Endothelial cell of umbilical vein (primary cell): ENCODE results near the gene HDAC4. TPM values are rescaled to one million over a fixed set of nuclear protein-coding genes. Genes with fewer than 3 reads are reported as not detected.
A peak's percentile ranks its signal among the peaks of the same experiment; 100 is the strongest.

Experiments used
- BruUV-seq: library from RNA; stranded (reverse); fragments of 400-500 nt; replicated peaks from 2 replicates; lab custom pipeline; 2021; lab: Mats Ljungman, UMichigan
- CTCF ChIA-PET: fragments of 300-600, 350-600 bp; sonication (Branson Sonifier 250); formaldehyde crosslinking; loops from one replicate; lab custom pipeline; 2021; ENCODE audit warnings: antibody characterized with exemption, inconsistent platforms; lab: Charles Lee
- POLR2A ChIA-PET: fragments of 300-600, 350-600 bp; sonication (Branson Sonifier 250); formaldehyde crosslinking; loops from one replicate; lab custom pipeline; 2021; ENCODE audit warnings: antibody characterized with exemption, inconsistent platforms; lab: Charles Lee
- DNase-seq: peaks from one replicate; pipeline ENCODE4 v3.0.0-alpha.2; 2011; ENCODE audit warnings: low read depth, low spot score
- FAIRE-seq: peaks from 2 replicates; lab custom pipeline; 2011; peaks lifted over from hg19 to GRCh38; lab: Jason Lieb, UNC
- H2AFZ ChIP-seq: 2 replicates; pipeline ENCODE4 v1.6.0; 2012; ENCODE audit warnings: low read depth, low read length, control low read depth, inconsistent platforms
- H3K27ac ChIP-seq: 2 replicates; pipeline ENCODE4 v1.5.1; 2011; ENCODE audit warnings: low read depth, mild to moderate bottlenecking, control low read depth, low read length, moderate library complexity; ENCODE audit not compliant: insufficient read depth
- H3K27me3 ChIP-seq, 2 experiments: 2 replicates each; pipeline versions ENCODE4 v1.6.0 to v1.6.1; 2011; ENCODE audit warnings: low read length in 2 of 2, mixed read lengths in 1 of 2; ENCODE audit not compliant: control insufficient read depth in 2 of 2, insufficient read depth in 2 of 2
- H3K36me3 ChIP-seq, 2 experiments: 2 replicates in 1 of 2; 3 replicates in 1 of 2; pipeline ENCODE4 v1.5.1; 2011; ENCODE audit warnings: low read length in 2 of 2, mild to moderate bottlenecking in 1 of 2, moderate library complexity in 1 of 2; ENCODE audit not compliant: control insufficient read depth in 2 of 2, insufficient read depth in 2 of 2; ENCODE audit errors: extremely low read depth in 1 of 2
- H3K4me1 ChIP-seq: 3 replicates; pipeline ENCODE4 v1.5.1; 2011; ENCODE audit warnings: mild to moderate bottlenecking, low read length; ENCODE audit not compliant: control insufficient read depth, insufficient read depth; ENCODE audit errors: extremely low read depth
- H3K4me2 ChIP-seq: 2 replicates; pipeline ENCODE4 v1.6.1; 2011; ENCODE audit warnings: low read length, control low read depth, mixed read lengths; ENCODE audit not compliant: insufficient read depth
- H3K4me3 ChIP-seq, 3 experiments: fragments of 200-600 bp in 1 of 3; sonication (generic), shearing (Covaris generic) in 1 of 3; replicated peaks in 1 of 3; 2 replicates each; pipeline ENCODE4 v1.5.1; 2011 to 2016; ENCODE audit warnings: control low read depth in 3 of 3, low read length in 3 of 3, mild to moderate bottlenecking in 2 of 3, inconsistent platforms in 1 of 3, low read depth in 1 of 3, moderate library complexity in 1 of 3; ENCODE audit not compliant: insufficient read depth in 1 of 3
- H3K79me2 ChIP-seq: 2 replicates; pipeline ENCODE4 v1.6.0; 2012; ENCODE audit warnings: low read length, inconsistent platforms; ENCODE audit not compliant: control insufficient read depth, insufficient read depth
- H3K9ac ChIP-seq: replicated peaks from 2 replicates; pipeline ENCODE3; 2011; ENCODE audit warnings: low read length, control low read depth; ENCODE audit not compliant: insufficient read depth; ENCODE audit errors: extremely low read depth
- H3K9me1 ChIP-seq: replicated peaks from 3 replicates; pipeline ENCODE4 v1.6.0; 2011; ENCODE audit warnings: mild to moderate bottlenecking, low read length; ENCODE audit not compliant: control insufficient read depth, insufficient read depth; ENCODE audit errors: extremely low read depth
- H3K9me3 ChIP-seq: replicated peaks from 2 replicates; pipeline ENCODE4 v1.5.1; 2012; ENCODE audit warnings: low read length, inconsistent platforms; ENCODE audit not compliant: control insufficient read depth, insufficient read depth
- H4K20me1 ChIP-seq: replicated peaks from 2 replicates; pipeline ENCODE3; 2011; ENCODE audit warnings: mild to moderate bottlenecking, low read length; ENCODE audit not compliant: control insufficient read depth, insufficient read depth; ENCODE audit errors: extremely low read depth
- EZH2 ChIP-seq: IDR thresholded peaks from 2 replicates; pipeline ENCODE4 v1.6.1; 2012; ENCODE audit warnings: borderline replicate concordance, low read depth, mild to moderate bottlenecking, moderate library complexity, low read length, inconsistent platforms; ENCODE audit not compliant: severe bottlenecking
- FOS ChIP-seq: IDR thresholded peaks from 2 replicates; pipeline ENCODE4 v1.6.1; 2011; ENCODE audit warnings: mild to moderate bottlenecking, low read length, moderate library complexity, borderline replicate concordance; ENCODE audit not compliant: insufficient read depth
- GATA2 ChIP-seq: IDR thresholded peaks from 2 replicates; pipeline ENCODE4 v1.7.0; 2011; ENCODE audit warnings: low read depth, mild to moderate bottlenecking, moderate library complexity, mixed read lengths, low read length; ENCODE audit not compliant: insufficient read length, insufficient read depth
- JUN ChIP-seq: IDR thresholded peaks from 2 replicates; pipeline ENCODE4 v1.6.1; 2011; ENCODE audit warnings: borderline replicate concordance, low read depth; ENCODE audit not compliant: insufficient read length, insufficient read depth
- POLR2A ChIP-seq: IDR thresholded peaks from 2 replicates; pipeline ENCODE4 v1.6.1; 2012; ENCODE audit warnings: low read depth, mild to moderate bottlenecking, control low read depth, low read length
- dilution Hi-C: fragments of 300-500 bp; cut with MboI; formaldehyde crosslinking; loops from one replicate; pipeline ENCODE4 v1.15.0; 2019; ENCODE audit warnings: low sequenced_read_pairs; ENCODE audit not compliant: extremely low pct_ligation_motif_present
- intact Hi-C: fragments of 100-400 bp; cut with micrococcal nuclease; formaldehyde crosslinking; loops from one replicate; pipeline ENCODE4 v1.10.0; 2022
- polyA plus RNA-seq, 4 experiments: library from polyadenylated mRNA; depleted of rRNA in 3 of 4; stranded (reverse) in 3 of 4; unstranded in 1 of 4; fragments of >200 nt; gene quantifications; 2 replicates each; pipeline versions ENCODE4 v1.2.1 to v1.2.3, GENCODE V29; 2011 to 2012; ENCODE audit warnings: missing spikeins in 1 of 4
- total RNA-seq: library from RNA; stranded (reverse); gene quantifications from 2 replicates; pipeline ENCODE4 v1.2.3, GENCODE V29; 2021
- TF ChIP-seq, protein P1 (sequence below), 2 donors: IDR thresholded peaks; 1 replicate in 1 of 2; 2 replicates in 1 of 2; pipeline ENCODE4 v1.5.1; 2011; ENCODE audit warnings: low read length in 2 of 2, mild to moderate bottlenecking in 2 of 2, moderate library complexity in 2 of 2, control low read depth in 1 of 2, inconsistent platforms in 1 of 2, low read depth in 1 of 2; ENCODE audit not compliant: insufficient read depth in 1 of 2; ENCODE audit errors: extremely low read depth in 1 of 2
- TF ChIP-seq, protein P2 (sequence below): IDR thresholded peaks from 2 replicates; pipeline ENCODE4 v1.6.1; 2011; ENCODE audit not compliant: insufficient read depth, insufficient read length

HDAC4 gene
- total and polyA plus RNA-seq, 2 donors (not counting 3 experiments of a cell fraction or from before 2014, with no cell fraction given) = 13.4 to 33.0 TPM

DNA sequence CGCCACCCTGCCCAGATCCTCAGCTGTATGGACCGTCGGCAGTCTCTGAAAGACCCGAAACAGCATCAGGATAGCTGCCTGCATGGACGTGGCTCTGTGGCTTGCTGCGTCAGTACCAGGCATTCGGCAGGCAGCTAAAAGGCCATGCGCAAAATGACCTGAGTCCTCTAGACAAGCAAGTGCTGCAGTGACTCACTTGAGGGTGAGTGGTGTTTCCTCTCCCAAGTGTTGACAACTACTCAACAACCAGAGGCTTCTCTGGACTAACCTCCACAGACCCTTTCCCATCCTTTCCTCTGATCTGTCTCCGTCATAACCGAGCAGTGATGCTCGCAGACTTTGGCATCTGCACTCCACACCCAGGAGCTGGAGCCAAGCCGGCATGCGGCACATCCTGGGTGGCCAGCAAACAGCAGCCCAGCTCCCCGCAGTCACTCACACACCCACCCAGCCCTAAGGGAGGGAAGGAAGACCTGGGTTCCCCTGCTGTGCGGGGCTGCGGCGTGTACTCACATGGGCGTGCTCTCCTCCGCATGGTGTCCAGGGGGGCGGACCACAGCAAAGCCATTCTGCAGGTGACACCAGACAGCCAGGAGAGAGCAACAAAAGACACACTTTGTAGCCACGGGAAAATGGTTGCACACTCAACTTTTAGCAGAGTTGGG lies 313.6 kb downstream of the HDAC4 start:
- intact Hi-C loops (no loop called here), dilution Hi-C loops (no loop called here)
- ChIA-PET CTCF (no interaction called here), POLR2A (no interaction called here)
- FAIRE-seq (no peak), DNase-seq (no peak)
- Histone ChIP-seq H3K4me1 (no peaks in the 10 kb centered on the region), H3K4me3 (no peak overlapping the region), H3K9me3 (no peaks in the 10 kb centered on the region), H4K20me1 (no peaks in the 10 kb centered on the region), H3K79me2 (no peaks in the 10 kb centered on the region), H2AFZ (no peak overlapping the region), H3K9me1 (no peaks in the 10 kb centered on the region), H3K9ac (no peak overlapping the region), H3K27me3 (no peaks in the 10 kb centered on the region), H3K36me3 (no peaks in the 10 kb centered on the region), H3K4me2 (no peak overlapping the region), H3K27ac (no peak overlapping the region)
- TF ChIP-seq, protein P1, sequence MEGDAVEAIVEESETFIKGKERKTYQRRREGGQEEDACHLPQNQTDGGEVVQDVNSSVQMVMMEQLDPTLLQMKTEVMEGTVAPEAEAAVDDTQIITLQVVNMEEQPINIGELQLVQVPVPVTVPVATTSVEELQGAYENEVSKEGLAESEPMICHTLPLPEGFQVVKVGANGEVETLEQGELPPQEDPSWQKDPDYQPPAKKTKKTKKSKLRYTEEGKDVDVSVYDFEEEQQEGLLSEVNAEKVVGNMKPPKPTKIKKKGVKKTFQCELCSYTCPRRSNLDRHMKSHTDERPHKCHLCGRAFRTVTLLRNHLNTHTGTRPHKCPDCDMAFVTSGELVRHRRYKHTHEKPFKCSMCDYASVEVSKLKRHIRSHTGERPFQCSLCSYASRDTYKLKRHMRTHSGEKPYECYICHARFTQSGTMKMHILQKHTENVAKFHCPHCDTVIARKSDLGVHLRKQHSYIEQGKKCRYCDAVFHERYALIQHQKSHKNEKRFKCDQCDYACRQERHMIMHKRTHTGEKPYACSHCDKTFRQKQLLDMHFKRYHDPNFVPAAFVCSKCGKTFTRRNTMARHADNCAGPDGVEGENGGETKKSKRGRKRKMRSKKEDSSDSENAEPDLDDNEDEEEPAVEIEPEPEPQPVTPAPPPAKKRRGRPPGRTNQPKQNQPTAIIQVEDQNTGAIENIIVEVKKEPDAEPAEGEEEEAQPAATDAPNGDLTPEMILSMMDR (IDR thresholded peaks at IDR 0.05; ENCODE audit: extremely low read depth in 1 of 2, insufficient read depth in 1 of 2, low read depth in 1 of 2, low read length in 2 of 2) = no peak
- TF ChIP-seq, protein P2, sequence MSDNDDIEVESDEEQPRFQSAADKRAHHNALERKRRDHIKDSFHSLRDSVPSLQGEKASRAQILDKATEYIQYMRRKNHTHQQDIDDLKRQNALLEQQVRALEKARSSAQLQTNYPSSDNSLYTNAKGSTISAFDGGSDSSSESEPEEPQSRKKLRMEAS = no peak
- TF ChIP-seq POLR2A (no peak), EZH2 (no peak), FOS (peak; percentile 10), GATA2 (no peak), JUN (no peak)
- no TSS peak for BruUV-seq
